GM10266 (cell line): ENCODE measurements around the gene PAX5.

ENCODE experiments used
- DNase-seq: peaks from one replicate; pipeline ENCODE4 v3.0.0; 2012; ENCODE audit errors: extremely low spot score
- TF ChIP-seq, protein P1 (sequence below): IDR thresholded peaks from 2 replicates; pipeline ENCODE4 v1.5.1; 2012; ENCODE audit warnings: mild to moderate bottlenecking, low read depth; ENCODE audit not compliant: control insufficient read depth, insufficient read depth; ENCODE audit errors: missing control alignments

Gene PAX5

GRCh38 chr9:36898431-36899020, 135.5 kb downstream of the PAX5 start:
- no peak for DNase-seq
- TF ChIP-seq, protein P1, sequence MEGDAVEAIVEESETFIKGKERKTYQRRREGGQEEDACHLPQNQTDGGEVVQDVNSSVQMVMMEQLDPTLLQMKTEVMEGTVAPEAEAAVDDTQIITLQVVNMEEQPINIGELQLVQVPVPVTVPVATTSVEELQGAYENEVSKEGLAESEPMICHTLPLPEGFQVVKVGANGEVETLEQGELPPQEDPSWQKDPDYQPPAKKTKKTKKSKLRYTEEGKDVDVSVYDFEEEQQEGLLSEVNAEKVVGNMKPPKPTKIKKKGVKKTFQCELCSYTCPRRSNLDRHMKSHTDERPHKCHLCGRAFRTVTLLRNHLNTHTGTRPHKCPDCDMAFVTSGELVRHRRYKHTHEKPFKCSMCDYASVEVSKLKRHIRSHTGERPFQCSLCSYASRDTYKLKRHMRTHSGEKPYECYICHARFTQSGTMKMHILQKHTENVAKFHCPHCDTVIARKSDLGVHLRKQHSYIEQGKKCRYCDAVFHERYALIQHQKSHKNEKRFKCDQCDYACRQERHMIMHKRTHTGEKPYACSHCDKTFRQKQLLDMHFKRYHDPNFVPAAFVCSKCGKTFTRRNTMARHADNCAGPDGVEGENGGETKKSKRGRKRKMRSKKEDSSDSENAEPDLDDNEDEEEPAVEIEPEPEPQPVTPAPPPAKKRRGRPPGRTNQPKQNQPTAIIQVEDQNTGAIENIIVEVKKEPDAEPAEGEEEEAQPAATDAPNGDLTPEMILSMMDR = no peak

- TF ChIP-seq, protein P1 = no peak
- DNase-seq = no peak
These were observed 136.6 kb downstream of the PAX5 start for GRCh38 chr9:36897478-36897877.

- TF ChIP-seq, protein P1 = no peak
- DNase-seq = no peak
These were observed 137.0 kb downstream of the PAX5 start for GRCh38 chr9:36897019-36897418.

DNA sequence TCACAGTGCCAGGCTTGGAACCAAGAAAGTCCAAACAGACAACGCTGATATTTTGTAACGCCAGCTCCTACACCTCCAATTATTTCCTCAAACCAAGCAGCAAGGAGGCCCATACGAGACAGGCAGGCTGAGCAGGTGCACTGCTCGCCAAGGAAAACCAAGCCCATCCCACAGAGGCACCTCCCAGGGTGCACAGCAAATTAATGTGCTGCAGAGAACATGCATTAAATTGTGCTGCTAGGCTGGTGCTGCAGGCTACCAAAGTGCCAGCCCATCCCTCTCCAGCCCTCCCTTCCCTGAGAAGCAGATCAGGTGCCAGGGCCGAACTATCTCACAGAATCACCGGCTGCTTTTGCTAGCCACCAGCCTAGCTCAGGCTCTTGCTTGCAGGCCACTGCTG, 137.8 kb downstream of the PAX5 start:
- TF ChIP-seq, protein P1 = no peak
- DNase-seq = no peak

DNA sequence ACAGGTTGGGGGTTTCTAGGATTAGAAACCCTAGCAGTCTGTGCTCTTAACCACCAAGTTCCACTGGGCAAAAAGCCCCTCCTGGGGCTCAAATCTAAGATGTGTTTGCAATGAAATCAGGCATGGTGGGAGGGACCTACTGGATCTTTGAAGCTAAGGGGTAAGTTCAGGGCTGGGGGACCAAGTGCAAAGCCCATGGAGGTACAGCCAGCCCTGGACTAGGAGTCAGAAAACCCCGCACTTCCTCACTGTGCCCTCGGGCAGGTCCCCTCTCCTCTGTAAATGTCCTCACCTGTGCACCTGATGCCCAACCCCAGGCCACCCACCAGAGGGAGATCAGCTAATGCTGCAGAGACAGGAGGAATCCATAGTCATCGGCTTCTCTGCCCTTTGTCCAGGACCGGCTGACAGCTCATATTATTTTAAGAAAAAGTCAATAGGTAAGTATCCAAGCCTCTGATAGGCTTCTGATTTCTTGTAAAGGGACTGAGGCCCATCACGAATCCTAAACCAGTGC, 138.3 kb downstream of the PAX5 start:
- TF ChIP-seq, protein P1 = no peak

GRCh38 chr9:36894695-36895310, 139.3 kb downstream of the PAX5 start:
- no peak for DNase-seq
- TF ChIP-seq, protein P1 = no peak

More for the DNA sequence above, 138.3 kb downstream of the PAX5 start:
- DNase-seq = no peak

GRCh38 chr9:36893911-36894310, 140.2 kb downstream of the PAX5 start:
- no peak for DNase-seq
- TF ChIP-seq, protein P1 = no peak
